A673 (cell line): ENCODE measurements around the gene TMEM30B. TPM values are rescaled to one million over a fixed set of nuclear protein-coding genes. Genes with fewer than 3 reads are reported as not detected.

Experiments used
- BruUV-seq: library from RNA; stranded (reverse); fragments of 400-500 nt; replicated peaks from 2 replicates; lab custom pipeline; 2021; lab: Mats Ljungman, UMichigan
- CTCF ChIA-PET: fragments of 300-600 bp; sonication (Branson Sonifier 250); formaldehyde crosslinking; loops from one replicate; lab custom pipeline; 2022; ENCODE audit warnings: antibody characterized with exemption; lab: Charles Lee
- POLR2A ChIA-PET: fragments of 300-600 bp; sonication (Branson Sonifier 250); formaldehyde crosslinking; loops from one replicate; lab custom pipeline; 2022; ENCODE audit warnings: antibody characterized with exemption; ENCODE audit not compliant: low non-redundant PET; lab: Charles Lee
- DNase-seq: peaks from one replicate; pipeline ENCODE4 v3.0.0-alpha.2; 2015; ENCODE audit warnings: low spot score
- H3K27ac ChIP-seq: fragments of 200-600 bp; sonication (generic); 2 replicates; pipeline ENCODE4 v1.5.1; 2016; ENCODE audit warnings: mixed run types, low read depth, mild to moderate bottlenecking, mixed read lengths, antibody characterized with exemption, low read length; ENCODE audit not compliant: poor library complexity, severe bottlenecking
- H3K27me3 ChIP-seq: fragments of 200-600 bp; sonication (generic); replicated peaks from 2 replicates; pipeline ENCODE4 v1.6.1; 2017; ENCODE audit warnings: mixed run types, low read depth, mild to moderate bottlenecking, mixed read lengths, antibody characterized with exemption, low read length; ENCODE audit not compliant: insufficient read depth, poor library complexity
- H3K36me3 ChIP-seq: fragments of 200-600 bp; sonication (generic); 2 replicates; pipeline ENCODE4 v1.6.1; 2016; ENCODE audit warnings: mixed run types, mild to moderate bottlenecking, mixed read lengths, antibody characterized with exemption, low read length; ENCODE audit not compliant: insufficient read depth, poor library complexity, severe bottlenecking
- H3K4me1 ChIP-seq: fragments of 200-600 bp; sonication (generic); 2 replicates; pipeline ENCODE4 v1.6.1; 2017; ENCODE audit warnings: mixed run types, mild to moderate bottlenecking, mixed read lengths, antibody characterized with exemption, low read length; ENCODE audit not compliant: insufficient read depth, poor library complexity, severe bottlenecking
- H3K4me3 ChIP-seq: fragments of 200-600 bp; sonication (generic); 2 replicates; pipeline ENCODE4 v1.5.1; 2016; ENCODE audit warnings: low read depth, mixed run types, mild to moderate bottlenecking, mixed read lengths, low read length; ENCODE audit not compliant: poor library complexity, severe bottlenecking
- H3K9me3 ChIP-seq: fragments of 200-600 bp; sonication (generic); 2 replicates; pipeline ENCODE4 v1.6.1; 2016; ENCODE audit warnings: mixed run types, low read depth, mild to moderate bottlenecking, mixed read lengths, antibody characterized with exemption, low read length; ENCODE audit not compliant: poor library complexity, severe bottlenecking
- CTCF ChIP-seq: fragments of 300-800, 200-600 bp; sonication (generic); conservative IDR thresholded peaks from 2 replicates; pipeline ENCODE4 v1.5.1; 2017; ENCODE audit warnings: low read depth, mild to moderate bottlenecking, antibody characterized with exemption, low read length, moderate library complexity, mixed read lengths
- EZH2 ChIP-seq: fragments of 200-600 bp; sonication (generic); IDR thresholded peaks from 2 replicates; pipeline ENCODE4 v1.6.1; 2017; ENCODE audit warnings: borderline replicate concordance, low read depth, mild to moderate bottlenecking, mixed read lengths, antibody characterized with exemption, low read length; ENCODE audit not compliant: poor library complexity, severe bottlenecking
- intact Hi-C: fragments of 100-400 bp; cut with micrococcal nuclease; formaldehyde crosslinking; loops from one replicate; pipeline ENCODE4 v1.10.0; 2022; ENCODE audit not compliant: unreplicated experiment
- total RNA-seq: library from RNA; stranded (reverse); gene quantifications from 2 replicates; pipeline ENCODE4 v1.2.3, GENCODE V29; 2021

TMEM30B gene
- total RNA-seq, 1 experiment from 2014 or later, result 0.15 TPM

- no peak overlapping the region for H3K27ac ChIP-seq
- CTCF ChIA-PET, result no interaction called here
- DNase-seq, result no peak
- TF ChIP-seq EZH2, result no peak
- no peak for TF ChIP-seq CTCF
- intact Hi-C loops, result no loop called here
- BruUV-seq, result no TSS peak
- H3K9me3 ChIP-seq, result no peaks in the 10 kb centered on the region
- H3K36me3 ChIP-seq, result no peaks in the 10 kb centered on the region
- H3K27me3 ChIP-seq, result peaks cover 5% of the 10 kb centered on the region
- POLR2A ChIA-PET, result no interaction called here
- H3K4me3 ChIP-seq, result no peak overlapping the region
- peaks cover 6% of the 10 kb centered on the region for H3K4me1 ChIP-seq
Observed at GRCh38 chr14:61328626-61329262, 47.6 kb upstream of the TMEM30B start.

- TF ChIP-seq CTCF (no peak), EZH2 (no peak)
- H3K4me3 ChIP-seq, result no peak overlapping the region
- H3K4me1 ChIP-seq, result no peaks in the 10 kb centered on the region
- intact Hi-C loops, result no loop called here
- H3K27ac ChIP-seq, result no peak overlapping the region
- no peaks in the 10 kb centered on the region for H3K9me3 ChIP-seq
- H3K27me3 ChIP-seq, result peaks cover 24% of the 10 kb centered on the region
- CTCF ChIA-PET, result no interaction called here
- no TSS peak for BruUV-seq
- H3K36me3 ChIP-seq, result no peaks in the 10 kb centered on the region
- DNase-seq, result peak; percentile 22
- POLR2A ChIA-PET, result no interaction called here
Observed at GRCh38 chr14:61326847-61327246, 45.7 kb upstream of the TMEM30B start.

GRCh38 chr14:61326146-61326545 lies 45.0 kb upstream of the TMEM30B start:
- ChIA-PET CTCF (no interaction called here), POLR2A (no interaction called here)
- TF ChIP-seq CTCF, result no peak
- TF ChIP-seq EZH2, result no peak
- no peaks in the 10 kb centered on the region for H3K9me3 ChIP-seq
- peaks cover 28% of the 10 kb centered on the region for H3K27me3 ChIP-seq
- no peak for DNase-seq
- intact Hi-C loops, result no loop called here
- no peak overlapping the region for H3K4me3 ChIP-seq
- no TSS peak for BruUV-seq
- H3K27ac ChIP-seq, result no peak overlapping the region
- H3K4me1 ChIP-seq, result no peaks in the 10 kb centered on the region
- no peaks in the 10 kb centered on the region for H3K36me3 ChIP-seq
